Mucosa of descending colon (tissue), 3 donors: ENCODE results near the gene LONP2. TPM values are rescaled to one million over a fixed set of nuclear protein-coding genes. Genes with fewer than 3 reads are reported as not detected.

Experiments
- ATAC-seq: fragments of 200-7000 bp; cut with Tn5 transposase; one replicate; pipeline ENCODE4 v1.9.1; 2020; ENCODE audit warnings: mild to moderate bottlenecking, moderate library complexity
- DNase-seq, 3 donors: peaks; one replicate each; pipeline ENCODE4 v3.0.0-alpha.2; 2020
- H3K36me3 ChIP-seq: fragments of 200-600 bp; one replicate; pipeline ENCODE4 v1.8.0; 2021; ENCODE audit warnings: low read depth, mild to moderate bottlenecking
- H3K4me1 ChIP-seq: fragments of 200-600 bp; one replicate; pipeline ENCODE4 v1.8.0; 2021; ENCODE audit warnings: low read depth, mild to moderate bottlenecking
- H3K4me3 ChIP-seq: fragments of 200-600 bp; one replicate; pipeline ENCODE4 v1.8.0; 2021; ENCODE audit warnings: mild to moderate bottlenecking
- H3K9me3 ChIP-seq: fragments of 200-600 bp; one replicate; pipeline ENCODE4 v1.8.0; 2021; ENCODE audit warnings: mild to moderate bottlenecking
- CTCF ChIP-seq: fragments of 200-600 bp; IDR thresholded peaks from one replicate; pipeline ENCODE4 v1.8.0; 2022; ENCODE audit warnings: antibody characterized with exemption, mild to moderate bottlenecking
- intact Hi-C, 2 donors: fragments of 100-400 bp; cut with DNase I in 1 of 2; cut with micrococcal nuclease in 1 of 2; formaldehyde crosslinking; loops; one replicate each; pipeline versions ENCODE4 v1.11.0 to v1.11.1; 2022; cut with DNase I, micrococcal nuclease
- total RNA-seq, 3 donors: library from RNA; stranded (reverse); fragmentation: NEBNext Ultra II Directional in 2 of 3; extraction: Animal tissue kit (Norgen Biotek cat#: 25700) in 2 of 3; gene quantifications; one replicate each; pipeline versions ENCODE4 v1.2.1 to v1.2.4, GENCODE V29; 2021 to 2023
- donor health status: DM: no; HTN: no; CAD: no; lungs with moderate emphysema.
- donor health status: DM: no; HTN: no; CAD: no.
- donor health status: DM: no; HTN: yes; CAD: no.

Gene LONP2
- total RNA-seq, 3 donors from 2014 or later = 55.8 to 80.4 (median 68.4) TPM

GRCh38 chr16:48282636-48283263, 38.6 kb downstream of the LONP2 start:
- H3K4me1 ChIP-seq = no peaks in the 10 kb centered on the region
- no peak for DNase-seq
- H3K4me3 ChIP-seq = no peak overlapping the region
- no peaks in the 10 kb centered on the region for H3K36me3 ChIP-seq
- TF ChIP-seq CTCF = no peak
- no peak for ATAC-seq
- intact Hi-C loops = no loop called here
- peaks cover 7% of the 10 kb centered on the region for H3K9me3 ChIP-seq

- H3K36me3 ChIP-seq = no peaks in the 10 kb centered on the region
- ATAC-seq (no peak), DNase-seq (no peak)
- intact Hi-C loops = no loop called here
- H3K9me3 ChIP-seq = peaks cover 7% of the 10 kb centered on the region
- TF ChIP-seq CTCF = no peak
- H3K4me1 ChIP-seq = no peaks in the 10 kb centered on the region
- no peak overlapping the region for H3K4me3 ChIP-seq
These were observed 40.8 kb downstream of the LONP2 start for GRCh38 chr16:48284772-48285409.

- intact Hi-C loops = no loop called here
- DNase-seq = no peak
- Histone ChIP-seq H3K36me3 (no peaks in the 10 kb centered on the region), H3K4me1 (no peaks in the 10 kb centered on the region), H3K9me3 (peaks cover 7% of the 10 kb centered on the region), H3K4me3 (no peak overlapping the region)
- TF ChIP-seq CTCF = no peak
- ATAC-seq = no peak
These were observed 43.1 kb downstream of the LONP2 start for GRCh38 chr16:48287239-48287638.

GRCh38 chr16:48291303-48291702, 47.2 kb downstream of the LONP2 start:
- no peak for ATAC-seq
- H3K4me3 ChIP-seq = no peak overlapping the region
- H3K4me1 ChIP-seq = peaks cover 7% of the 10 kb centered on the region
- H3K36me3 ChIP-seq = no peaks in the 10 kb centered on the region
- peaks cover 7% of the 10 kb centered on the region for H3K9me3 ChIP-seq
- no peak for TF ChIP-seq CTCF
- no peak for DNase-seq
- intact Hi-C loops = no loop called here

- Histone ChIP-seq H3K36me3 (no peaks in the 10 kb centered on the region), H3K4me3 (no peak overlapping the region), H3K4me1 (peaks cover 7% of the 10 kb centered on the region), H3K9me3 (peaks cover 6% of the 10 kb centered on the region)
- ATAC-seq (no peak), DNase-seq (no peak)
- intact Hi-C loops = no loop called here
- TF ChIP-seq CTCF = no peak
These were observed 47.7 kb downstream of the LONP2 start for GRCh38 chr16:48291754-48292153.
